ENCODE results near the gene ZNRD2.

Gene ZNRD2

DNA sequence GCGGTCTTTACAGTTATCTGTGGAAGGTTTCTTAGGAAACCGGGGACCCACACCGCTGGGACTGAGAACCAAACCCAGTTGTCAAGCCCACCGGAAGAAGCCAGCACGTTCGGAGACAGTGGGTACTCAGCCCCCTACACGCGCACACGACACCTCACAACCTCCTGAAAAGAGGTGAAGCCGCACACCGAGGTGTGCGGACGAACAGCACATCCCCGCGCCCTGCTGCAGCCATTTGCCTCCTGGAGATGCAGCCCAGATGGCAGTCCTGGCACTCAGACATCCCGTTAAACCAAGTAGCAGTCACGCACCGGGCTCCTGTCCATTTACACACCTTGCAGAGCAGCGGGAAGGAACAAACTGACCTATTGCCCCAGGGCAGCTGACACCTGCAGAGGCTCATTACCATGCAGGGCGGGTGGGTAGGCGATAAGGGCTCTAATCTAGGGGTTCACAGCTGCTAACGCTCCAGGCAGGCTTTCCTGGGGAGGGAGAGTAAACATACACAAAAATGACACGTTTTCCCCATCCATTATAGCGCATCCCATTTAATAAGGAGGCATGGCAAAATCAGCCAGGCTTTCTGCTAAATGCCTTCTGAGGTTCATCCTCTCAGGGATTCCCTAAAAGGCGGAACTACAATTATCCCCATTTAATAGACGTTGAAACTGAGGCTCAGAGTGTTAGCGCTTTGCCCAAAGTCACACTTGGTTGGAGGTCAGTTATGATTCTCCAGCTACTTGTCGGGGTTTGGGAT, 4.7 kb downstream of the ZNRD2 start:
- ChIA-PET CTCF (interaction anchor here (0.5 to 3.5 kb wide), 9 partner anchors 14 to 466 kb away, joined by 3 to 28 read pairs (median 4); no protein-coding TSS in a partner anchor), POLR2A (interaction anchor here (0.7 to 1.3 kb wide), 7 partner anchors 11 to 282 kb away, joined by 3 to 5 read pairs (median 3); partner anchors contain the start of genes PCNX3 and SIPA1)
- H3K9me3 ChIP-seq (ENCODE audit: control insufficient read depth, insufficient read depth, low read depth, low read length), result no peaks in the 10 kb centered on the region
- no peak overlapping the region; the same call in 1 of the 2 replicates for H3K27ac ChIP-seq (ENCODE audit: extremely low read depth, low read depth, low read length)
- peaks cover 0 to 10% of the 10 kb centered on the region in 2 experiments; a peak in 1 of 3 replicates for H3K36me3 ChIP-seq (ENCODE audit: control insufficient read depth in 2 of 2, insufficient read depth in 1 of 2, low read length in 2 of 2)
- peak overlapping the region; percentile 39 for H3K4me3 ChIP-seq (ENCODE audit: low read depth, low read length)
- peaks cover 17% of the 10 kb centered on the region; the same call in 1 of the 2 replicates for H3K4me1 ChIP-seq (ENCODE audit: control insufficient read depth, insufficient read depth, low read length)
- TF ChIP-seq GLI4 (tag by site-specific recombination; IDR thresholded peaks at IDR 0.05) (no peak), TCF7L2 (IDR thresholded peaks at IDR 0.05; ENCODE audit: borderline replicate concordance, low read depth, low read length) (no peak), SP7 (tag by site-specific recombination; IDR thresholded peaks at IDR 0.05) (peak; percentile 19; the same call in 1 of the 2 replicates), KLF7 (tag by site-specific recombination; IDR thresholded peaks at IDR 0.05; ENCODE audit: borderline replicate concordance) (no peak), ZIC2 (tag by site-specific recombination; IDR thresholded peaks at IDR 0.05) (peak; percentile 82), ZNF544 (tag by site-specific recombination; IDR thresholded peaks at IDR 0.05) (no peak), ZNF10 (tag by site-specific recombination; IDR thresholded peaks at IDR 0.05) (no peak), SCRT1 (tag by site-specific recombination; IDR thresholded peaks at IDR 0.05; ENCODE audit: borderline replicate concordance) (no peak), WT1 (tag by site-specific recombination; IDR thresholded peaks at IDR 0.05) (0 out of 2 replicates have a peak, but pooled peaks have one; percentile 28), TRIM28 (IDR thresholded peaks at IDR 0.05; ENCODE audit: borderline replicate concordance, low read length) (no peak), ZNF626 (tag by site-specific recombination; IDR thresholded peaks at IDR 0.05) (no peak), ZBTB20 (tag by site-specific recombination; IDR thresholded peaks at IDR 0.05) (no peak), ZNF23 (tag by site-specific recombination; IDR thresholded peaks at IDR 0.05; ENCODE audit: borderline replicate concordance) (no peak), ZNF521 (tag by site-specific recombination; IDR thresholded peaks at IDR 0.05) (no peak), ZXDB (tag by site-specific recombination; IDR thresholded peaks at IDR 0.05) (no peak), ZNF792 (tag by site-specific recombination; IDR thresholded peaks at IDR 0.05) (no peak), ZNF37A (tag by site-specific recombination; IDR thresholded peaks at IDR 0.05) (no peak), ZNF16 (tag by site-specific recombination; IDR thresholded peaks at IDR 0.05; ENCODE audit: low read depth) (no peak), KLF1 (tag by site-specific recombination; IDR thresholded peaks at IDR 0.05) (no peak), ZNF146 (tag by site-specific recombination; IDR thresholded peaks at IDR 0.05) (no peak), ZNF335 (tag by site-specific recombination; conservative IDR thresholded peaks at IDR 0.05) (no peak), ZNF558 (tag by site-specific recombination; IDR thresholded peaks at IDR 0.05) (no peak), KLF16 (tag by site-specific recombination; IDR thresholded peaks at IDR 0.05) (no peak), KLF8 (tag by site-specific recombination; IDR thresholded peaks at IDR 0.05) (0 out of 2 replicates have a peak, but pooled peaks have one; percentile 31), ZNF548 (tag by site-specific recombination; IDR thresholded peaks at IDR 0.05) (no peak), SALL2 (tag by site-specific recombination; IDR thresholded peaks at IDR 0.05; ENCODE audit: borderline replicate concordance) (no peak), ZNF785 (tag by site-specific recombination; IDR thresholded peaks at IDR 0.05) (no peak)
- TF ChIP-seq, protein P1, sequence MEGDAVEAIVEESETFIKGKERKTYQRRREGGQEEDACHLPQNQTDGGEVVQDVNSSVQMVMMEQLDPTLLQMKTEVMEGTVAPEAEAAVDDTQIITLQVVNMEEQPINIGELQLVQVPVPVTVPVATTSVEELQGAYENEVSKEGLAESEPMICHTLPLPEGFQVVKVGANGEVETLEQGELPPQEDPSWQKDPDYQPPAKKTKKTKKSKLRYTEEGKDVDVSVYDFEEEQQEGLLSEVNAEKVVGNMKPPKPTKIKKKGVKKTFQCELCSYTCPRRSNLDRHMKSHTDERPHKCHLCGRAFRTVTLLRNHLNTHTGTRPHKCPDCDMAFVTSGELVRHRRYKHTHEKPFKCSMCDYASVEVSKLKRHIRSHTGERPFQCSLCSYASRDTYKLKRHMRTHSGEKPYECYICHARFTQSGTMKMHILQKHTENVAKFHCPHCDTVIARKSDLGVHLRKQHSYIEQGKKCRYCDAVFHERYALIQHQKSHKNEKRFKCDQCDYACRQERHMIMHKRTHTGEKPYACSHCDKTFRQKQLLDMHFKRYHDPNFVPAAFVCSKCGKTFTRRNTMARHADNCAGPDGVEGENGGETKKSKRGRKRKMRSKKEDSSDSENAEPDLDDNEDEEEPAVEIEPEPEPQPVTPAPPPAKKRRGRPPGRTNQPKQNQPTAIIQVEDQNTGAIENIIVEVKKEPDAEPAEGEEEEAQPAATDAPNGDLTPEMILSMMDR (tag by site-specific recombination; IDR thresholded peaks at IDR 0.05), result no peak
- TF ChIP-seq, protein P2, sequence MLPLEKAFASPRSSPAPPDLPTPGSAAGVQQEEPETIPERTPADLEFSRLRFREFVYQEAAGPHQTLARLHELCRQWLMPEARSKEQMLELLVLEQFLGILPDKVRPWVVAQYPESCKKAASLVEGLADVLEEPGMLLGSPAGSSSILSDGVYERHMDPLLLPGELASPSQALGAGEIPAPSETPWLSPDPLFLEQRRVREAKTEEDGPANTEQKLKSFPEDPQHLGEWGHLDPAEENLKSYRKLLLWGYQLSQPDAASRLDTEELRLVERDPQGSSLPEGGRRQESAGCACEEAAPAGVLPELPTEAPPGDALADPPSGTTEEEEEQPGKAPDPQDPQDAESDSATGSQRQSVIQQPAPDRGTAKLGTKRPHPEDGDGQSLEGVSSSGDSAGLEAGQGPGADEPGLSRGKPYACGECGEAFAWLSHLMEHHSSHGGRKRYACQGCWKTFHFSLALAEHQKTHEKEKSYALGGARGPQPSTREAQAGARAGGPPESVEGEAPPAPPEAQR (tag by site-specific recombination; IDR thresholded peaks at IDR 0.05), result no peak
- TF ChIP-seq, protein P3, sequence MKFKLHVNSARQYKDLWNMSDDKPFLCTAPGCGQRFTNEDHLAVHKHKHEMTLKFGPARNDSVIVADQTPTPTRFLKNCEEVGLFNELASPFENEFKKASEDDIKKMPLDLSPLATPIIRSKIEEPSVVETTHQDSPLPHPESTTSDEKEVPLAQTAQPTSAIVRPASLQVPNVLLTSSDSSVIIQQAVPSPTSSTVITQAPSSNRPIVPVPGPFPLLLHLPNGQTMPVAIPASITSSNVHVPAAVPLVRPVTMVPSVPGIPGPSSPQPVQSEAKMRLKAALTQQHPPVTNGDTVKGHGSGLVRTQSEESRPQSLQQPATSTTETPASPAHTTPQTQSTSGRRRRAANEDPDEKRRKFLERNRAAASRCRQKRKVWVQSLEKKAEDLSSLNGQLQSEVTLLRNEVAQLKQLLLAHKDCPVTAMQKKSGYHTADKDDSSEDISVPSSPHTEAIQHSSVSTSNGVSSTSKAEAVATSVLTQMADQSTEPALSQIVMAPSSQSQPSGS (tag by site-specific recombination; IDR thresholded peaks at IDR 0.05; ENCODE audit: low read depth), result no peak
- TF ChIP-seq, protein P4, sequence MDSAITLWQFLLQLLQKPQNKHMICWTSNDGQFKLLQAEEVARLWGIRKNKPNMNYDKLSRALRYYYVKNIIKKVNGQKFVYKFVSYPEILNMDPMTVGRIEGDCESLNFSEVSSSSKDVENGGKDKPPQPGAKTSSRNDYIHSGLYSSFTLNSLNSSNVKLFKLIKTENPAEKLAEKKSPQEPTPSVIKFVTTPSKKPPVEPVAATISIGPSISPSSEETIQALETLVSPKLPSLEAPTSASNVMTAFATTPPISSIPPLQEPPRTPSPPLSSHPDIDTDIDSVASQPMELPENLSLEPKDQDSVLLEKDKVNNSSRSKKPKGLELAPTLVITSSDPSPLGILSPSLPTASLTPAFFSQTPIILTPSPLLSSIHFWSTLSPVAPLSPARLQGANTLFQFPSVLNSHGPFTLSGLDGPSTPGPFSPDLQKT (IDR thresholded peaks at IDR 0.05; ENCODE audit: borderline replicate concordance, low read depth, low read length), result no peak
- TF ChIP-seq, protein P5, sequence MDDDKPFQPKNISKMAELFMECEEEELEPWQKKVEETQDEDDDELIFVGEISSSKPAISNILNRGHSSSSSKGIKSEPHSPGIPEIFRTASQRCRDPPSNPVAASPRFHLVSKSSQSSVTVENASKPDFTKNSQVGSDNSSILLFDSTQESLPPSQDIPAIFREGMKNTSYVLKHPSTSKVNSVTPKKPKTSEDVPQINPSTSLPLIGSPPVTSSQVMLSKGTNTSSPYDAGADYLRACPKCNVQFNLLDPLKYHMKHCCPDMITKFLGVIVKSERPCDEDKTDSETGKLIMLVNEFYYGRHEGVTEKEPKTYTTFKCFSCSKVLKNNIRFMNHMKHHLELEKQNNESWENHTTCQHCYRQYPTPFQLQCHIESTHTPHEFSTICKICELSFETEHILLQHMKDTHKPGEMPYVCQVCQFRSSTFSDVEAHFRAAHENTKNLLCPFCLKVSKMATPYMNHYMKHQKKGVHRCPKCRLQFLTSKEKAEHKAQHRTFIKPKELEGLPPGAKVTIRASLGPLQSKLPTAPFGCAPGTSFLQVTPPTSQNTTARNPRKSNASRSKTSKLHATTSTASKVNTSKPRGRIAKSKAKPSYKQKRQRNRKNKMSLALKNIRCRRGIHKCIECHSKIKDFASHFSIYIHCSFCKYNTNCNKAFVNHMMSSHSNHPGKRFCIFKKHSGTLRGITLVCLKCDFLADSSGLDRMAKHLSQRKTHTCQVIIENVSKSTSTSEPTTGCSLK (tag by site-specific recombination; IDR thresholded peaks at IDR 0.05), result no peak
